Breast epithelium (tissue), 4 donors: ENCODE results near the gene C1QTNF3. TPM values are rescaled to one million over a fixed set of nuclear protein-coding genes. Genes with fewer than 3 reads are reported as not detected.

Experiments used
- DNase-seq, 2 donors: peaks; one replicate each; pipeline ENCODE4 v3.0.0-alpha.2; 2019; ENCODE audit warnings: low spot score in 2 of 2
- H3K27ac ChIP-seq, 2 donors: fragments of 200-600 bp; sonication (generic) in 1 of 2; one replicate each; pipeline ENCODE4 v1.5.1; 2016 to 2019; ENCODE audit warnings: mild to moderate bottlenecking in 1 of 2
- H3K27me3 ChIP-seq, 2 donors: fragments of 200-600 bp; sonication (generic) in 1 of 2; one replicate each; pipeline versions ENCODE4 v1.5.1 to v1.6.0; 2017 to 2019; ENCODE audit warnings: control low read depth in 1 of 2, mild to moderate bottlenecking in 1 of 2
- H3K36me3 ChIP-seq: fragments of 200-600 bp; one replicate; pipeline ENCODE4 v1.5.1; 2019
- H3K4me1 ChIP-seq, 2 donors: fragments of 200-600 bp; sonication (generic); one replicate each; pipeline ENCODE4 v1.5.1; 2016 to 2019; ENCODE audit warnings: control low read depth in 1 of 2
- H3K4me3 ChIP-seq, 3 donors: fragments of 200-600 bp; sonication (generic); 1 replicate in 2 of 3; 2 replicates in 1 of 3; pipeline ENCODE4 v1.5.1; 2016 to 2019; ENCODE audit warnings: mild to moderate bottlenecking in 3 of 3, moderate library complexity in 2 of 3
- H3K9me3 ChIP-seq, 2 donors: fragments of 200-600 bp; sonication (generic) in 1 of 2; one replicate each; pipeline ENCODE4 v1.5.1; 2016 to 2019; ENCODE audit warnings: control low read depth in 1 of 2
- CTCF ChIP-seq, 3 donors: fragments of 450-650 bp; IDR thresholded peaks; one replicate each; pipeline ENCODE4 v1.5.1; 2016 to 2017; ENCODE audit warnings: antibody characterized with exemption in 3 of 3, mild to moderate bottlenecking in 3 of 3, moderate library complexity in 3 of 3
- POLR2A ChIP-seq: fragments of 450-650 bp; IDR thresholded peaks from one replicate; pipeline ENCODE4 v1.6.1; 2016; ENCODE audit warnings: antibody characterized with exemption, mild to moderate bottlenecking, moderate library complexity
- POLR2AphosphoS5 ChIP-seq, 3 donors: sonication (generic); formaldehyde crosslinking; IDR thresholded peaks; one replicate each; pipeline ENCODE4 v1.6.1; 2017; ENCODE audit warnings: antibody characterized with exemption in 3 of 3
- intact Hi-C: fragments of 100-400 bp; cut with DNase I; formaldehyde crosslinking; loops from one replicate; pipeline ENCODE4 v1.15.1; 2023; ENCODE audit warnings: low total_unique reads
- total RNA-seq, 3 donors: library from RNA; depleted of rRNA; stranded (reverse); fragments of >200 nt; gene quantifications; one replicate each; pipeline ENCODE4 v1.1.0, GENCODE V29; 2016

Gene C1QTNF3
- total RNA-seq, 3 donors from 2014 or later = 4.0 to 28.8 (median 22.2) TPM

DNA sequence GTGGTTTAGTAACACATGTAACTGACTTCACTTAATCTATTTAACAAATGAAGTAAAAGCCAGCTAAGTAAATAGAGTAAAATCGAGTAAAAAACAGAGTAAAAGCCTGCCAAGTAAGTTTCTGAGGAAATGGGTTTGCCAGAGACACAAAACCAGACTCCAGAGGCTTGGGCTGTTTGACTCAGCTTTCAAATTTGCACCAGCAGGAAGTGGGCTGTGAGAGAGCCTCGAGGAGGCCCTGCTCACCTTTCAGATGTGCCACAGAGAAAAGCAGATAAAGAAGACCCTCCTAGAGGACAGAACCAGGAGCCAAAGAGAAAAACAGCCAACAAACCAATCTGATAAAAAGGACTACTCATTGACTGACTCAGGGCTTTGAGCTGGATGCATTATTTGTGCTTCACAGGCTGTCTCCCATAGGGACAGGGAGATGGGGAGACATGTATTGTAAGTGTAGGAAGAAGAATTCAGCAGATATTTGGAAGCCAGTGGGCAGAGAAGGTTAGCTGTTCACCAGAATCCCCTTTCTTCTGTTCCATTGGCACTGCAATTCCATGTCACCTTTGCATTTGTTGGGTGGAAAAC is 20.8 kb downstream of the C1QTNF3 start:
- intact Hi-C loops = no loop called here
- H3K4me3 ChIP-seq = no peak overlapping the region
- H3K4me1 ChIP-seq = no peaks in the 10 kb centered on the region
- no peaks in the 10 kb centered on the region for H3K27me3 ChIP-seq
- DNase-seq = no peak
- no peaks in the 10 kb centered on the region for H3K9me3 ChIP-seq
- no peak for TF ChIP-seq POLR2AphosphoS5 (IDR thresholded peaks at IDR 0.05)
- TF ChIP-seq POLR2A = no peak
- no peak for TF ChIP-seq CTCF (IDR thresholded peaks at IDR 0.05)
- no peak overlapping the region for H3K27ac ChIP-seq
- H3K36me3 ChIP-seq = no peaks in the 10 kb centered on the region

GRCh38 chr5:34021334-34021733 is 21.7 kb downstream of the C1QTNF3 start:
- Histone ChIP-seq H3K27me3 (no peaks in the 10 kb centered on the region), H3K27ac (no peak overlapping the region), H3K36me3 (no peaks in the 10 kb centered on the region), H3K9me3 (no peaks in the 10 kb centered on the region), H3K4me3 (no peak overlapping the region), H3K4me1 (no peaks in the 10 kb centered on the region)
- TF ChIP-seq POLR2AphosphoS5 (IDR thresholded peaks at IDR 0.05) = no peak
- no peak for DNase-seq
- intact Hi-C loops = no loop called here

DNA sequence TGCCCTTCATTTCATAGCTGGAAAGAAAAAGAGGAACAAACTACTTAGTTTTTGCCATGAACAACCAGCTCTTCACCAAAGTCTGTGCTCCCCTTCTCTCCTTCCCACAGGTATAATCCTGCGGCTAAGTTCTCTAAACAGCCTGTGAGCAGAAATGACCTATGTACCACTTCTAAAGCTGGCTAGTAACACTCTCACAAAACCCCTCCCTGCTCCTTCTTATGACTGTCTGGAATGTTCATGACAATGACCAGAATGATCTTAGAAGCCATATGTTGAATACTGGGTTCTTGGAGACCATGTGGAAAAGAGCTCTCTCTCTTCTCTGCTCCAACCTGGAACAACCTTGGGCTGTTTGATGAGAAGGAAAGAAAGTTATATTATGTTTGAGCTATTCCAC is 22.3 kb downstream of the C1QTNF3 start:
- Histone ChIP-seq H3K4me3 (no peak overlapping the region), H3K27me3 (no peaks in the 10 kb centered on the region), H3K9me3 (no peaks in the 10 kb centered on the region), H3K27ac (no peak overlapping the region), H3K4me1 (no peaks in the 10 kb centered on the region), H3K36me3 (no peaks in the 10 kb centered on the region)
- intact Hi-C loops = no loop called here
- no peak for DNase-seq
- TF ChIP-seq CTCF (IDR thresholded peaks at IDR 0.05) = no peak
- TF ChIP-seq POLR2A = no peak
- TF ChIP-seq POLR2AphosphoS5 (IDR thresholded peaks at IDR 0.05) = no peak

GRCh38 chr5:34017254-34017653 is 25.8 kb downstream of the C1QTNF3 start:
- Histone ChIP-seq H3K4me1 (no peaks in the 10 kb centered on the region), H3K27me3 (no peaks in the 10 kb centered on the region), H3K9me3 (no peaks in the 10 kb centered on the region), H3K36me3 (no peaks in the 10 kb centered on the region), H3K27ac (no peak overlapping the region), H3K4me3 (no peak overlapping the region)
- intact Hi-C loops = no loop called here
- no peak for TF ChIP-seq CTCF (IDR thresholded peaks at IDR 0.05)
- no peak for TF ChIP-seq POLR2A
- no peak for DNase-seq

GRCh38 chr5:34016750-34017149 is 26.3 kb downstream of the C1QTNF3 start:
- no peaks in the 10 kb centered on the region for H3K4me1 ChIP-seq
- DNase-seq = no peak
- TF ChIP-seq CTCF (IDR thresholded peaks at IDR 0.05) = no peak
- no peak overlapping the region for H3K27ac ChIP-seq
- H3K4me3 ChIP-seq = no peak overlapping the region
- H3K9me3 ChIP-seq = no peaks in the 10 kb centered on the region
- no peaks in the 10 kb centered on the region for H3K36me3 ChIP-seq
- intact Hi-C loops = no loop called here
- H3K27me3 ChIP-seq = no peaks in the 10 kb centered on the region

DNA sequence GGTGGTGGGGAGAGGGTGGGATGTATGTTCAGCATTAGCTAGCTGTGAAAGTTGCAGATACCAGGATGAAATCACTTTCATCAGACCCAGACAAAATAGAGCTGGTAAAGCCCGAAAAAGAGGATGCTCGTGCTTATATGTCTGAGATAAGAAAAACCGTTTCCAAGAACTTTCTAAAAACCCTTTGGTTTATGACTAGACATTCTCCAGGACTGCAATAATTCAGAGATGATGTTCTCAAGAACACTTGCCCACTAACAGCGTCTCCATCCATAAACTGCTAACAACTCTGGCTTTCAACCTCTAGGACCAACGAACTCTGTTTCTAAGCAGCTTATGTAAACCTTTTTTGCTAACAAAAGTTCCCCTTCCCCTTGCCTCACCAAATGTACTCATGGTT is 26.8 kb downstream of the C1QTNF3 start:
- TF ChIP-seq CTCF (IDR thresholded peaks at IDR 0.05) = no peak
- TF ChIP-seq POLR2A = no peak
- no peak for TF ChIP-seq POLR2AphosphoS5 (IDR thresholded peaks at IDR 0.05)
- intact Hi-C loops = no loop called here
- DNase-seq = no peak
- H3K4me3 ChIP-seq = no peak overlapping the region
- H3K9me3 ChIP-seq = no peaks in the 10 kb centered on the region
- H3K27me3 ChIP-seq = no peaks in the 10 kb centered on the region
- H3K36me3 ChIP-seq = no peaks in the 10 kb centered on the region
- no peak overlapping the region for H3K27ac ChIP-seq
- H3K4me1 ChIP-seq = no peaks in the 10 kb centered on the region
